Stomach smooth muscle (tissue), 2 donors: ENCODE results near the gene MOV10.
"Not testable (repeated sequence)": the region's sequence is repeated elsewhere in the genome, so short reads cannot be mapped to it uniquely, and the experiment has no call there.

Source experiments
- H3K27ac ChIP-seq: one replicate; pipeline ENCODE4 v1.7.0; 2013; ENCODE audit warnings: mild to moderate bottlenecking, low read length, inconsistent platforms
- H3K27me3 ChIP-seq, 2 donors: one replicate each; pipeline ENCODE4 v1.7.0; 2013; ENCODE audit warnings: low read length in 2 of 2; ENCODE audit not compliant: insufficient read depth in 2 of 2, control insufficient read depth in 1 of 2
- H3K36me3 ChIP-seq, 2 donors: one replicate each; pipeline ENCODE4 v1.7.0; 2013; ENCODE audit warnings: low read length in 2 of 2; ENCODE audit not compliant: control insufficient read depth in 2 of 2, insufficient read depth in 2 of 2
- H3K4me1 ChIP-seq: one replicate; pipeline ENCODE4 v1.7.0; 2013; ENCODE audit warnings: low read length; ENCODE audit not compliant: control insufficient read depth, insufficient read depth
- H3K4me3 ChIP-seq, 2 donors: one replicate each; pipeline ENCODE4 v1.7.0; 2013; ENCODE audit warnings: low read length in 2 of 2
- H3K9ac ChIP-seq, 2 donors: one replicate each; pipeline ENCODE4 v1.7.0; 2013; ENCODE audit warnings: low read length in 2 of 2, mild to moderate bottlenecking in 1 of 2
- H3K9me3 ChIP-seq, 2 donors: one replicate each; pipeline ENCODE4 v1.7.0; 2013; ENCODE audit warnings: low read length in 2 of 2; ENCODE audit not compliant: control insufficient read depth in 2 of 2
- donor health status: healthy.
- donor health status: Pancreatic carcinoma.

Gene MOV10

DNA sequence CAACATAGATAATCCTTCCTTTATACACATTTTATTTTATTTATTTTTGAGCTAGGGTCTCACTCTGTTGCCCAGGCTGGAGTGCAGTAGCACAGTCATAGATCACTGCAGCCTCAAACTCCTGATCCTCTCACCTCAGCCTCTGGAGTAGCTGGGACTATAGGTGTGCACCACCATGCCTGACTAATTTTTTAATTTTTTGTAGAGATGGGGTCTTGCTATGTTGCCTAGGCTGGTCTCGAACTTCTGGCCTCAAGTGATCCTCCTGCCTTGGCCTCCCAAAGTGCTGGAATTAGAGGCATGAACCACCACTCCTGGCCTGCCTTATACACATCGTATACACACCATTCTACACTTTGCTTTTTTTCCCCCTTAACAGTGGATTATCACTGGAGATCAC, 46.8 kb downstream of the MOV10 start:
- H3K4me1 ChIP-seq, H3K27ac ChIP-seq, H3K9me3 ChIP-seq, H3K36me3 ChIP-seq, H3K4me3 ChIP-seq, H3K9ac ChIP-seq, H3K27me3 ChIP-seq: not testable (repeated sequence)

DNA sequence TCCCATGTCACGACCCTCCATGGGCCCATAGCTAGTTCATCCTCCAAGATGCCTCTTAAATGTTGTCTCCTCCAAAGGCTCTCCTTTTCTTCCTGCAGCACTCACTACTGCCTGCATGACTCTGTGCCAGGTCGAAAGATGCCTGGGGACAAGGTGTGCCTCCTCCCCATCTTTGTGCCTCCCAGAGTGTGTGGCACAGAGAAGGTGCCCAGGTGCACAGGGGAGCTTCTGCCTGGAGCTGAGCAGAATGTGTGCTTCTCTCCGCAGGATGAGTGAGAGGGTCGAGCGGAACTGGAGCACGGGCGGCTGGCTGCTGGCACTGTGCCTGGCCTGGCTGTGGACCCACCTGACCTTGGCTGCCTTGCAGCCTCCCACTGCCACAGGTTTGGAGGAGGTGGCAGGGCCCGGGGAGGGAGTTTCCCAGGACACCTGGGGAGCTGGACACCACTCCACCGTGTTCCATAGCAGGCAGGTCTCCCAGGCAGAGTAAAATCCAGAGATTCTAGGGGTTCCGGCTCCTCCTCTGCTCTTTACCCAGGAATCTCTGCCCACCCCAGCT, 47.6 kb downstream of the MOV10 start:
- Histone ChIP-seq H3K9ac (no peak overlapping the region), H3K4me1 (peaks cover 10% of the 10 kb centered on the region), H3K9me3 (no peaks in the 10 kb centered on the region), H3K27ac (no peak overlapping the region), H3K36me3 (no peaks in the 10 kb centered on the region), H3K27me3 (peaks cover 7 to 8% of the 10 kb centered on the region in 2 donors), H3K4me3 (no peak overlapping the region)

DNA sequence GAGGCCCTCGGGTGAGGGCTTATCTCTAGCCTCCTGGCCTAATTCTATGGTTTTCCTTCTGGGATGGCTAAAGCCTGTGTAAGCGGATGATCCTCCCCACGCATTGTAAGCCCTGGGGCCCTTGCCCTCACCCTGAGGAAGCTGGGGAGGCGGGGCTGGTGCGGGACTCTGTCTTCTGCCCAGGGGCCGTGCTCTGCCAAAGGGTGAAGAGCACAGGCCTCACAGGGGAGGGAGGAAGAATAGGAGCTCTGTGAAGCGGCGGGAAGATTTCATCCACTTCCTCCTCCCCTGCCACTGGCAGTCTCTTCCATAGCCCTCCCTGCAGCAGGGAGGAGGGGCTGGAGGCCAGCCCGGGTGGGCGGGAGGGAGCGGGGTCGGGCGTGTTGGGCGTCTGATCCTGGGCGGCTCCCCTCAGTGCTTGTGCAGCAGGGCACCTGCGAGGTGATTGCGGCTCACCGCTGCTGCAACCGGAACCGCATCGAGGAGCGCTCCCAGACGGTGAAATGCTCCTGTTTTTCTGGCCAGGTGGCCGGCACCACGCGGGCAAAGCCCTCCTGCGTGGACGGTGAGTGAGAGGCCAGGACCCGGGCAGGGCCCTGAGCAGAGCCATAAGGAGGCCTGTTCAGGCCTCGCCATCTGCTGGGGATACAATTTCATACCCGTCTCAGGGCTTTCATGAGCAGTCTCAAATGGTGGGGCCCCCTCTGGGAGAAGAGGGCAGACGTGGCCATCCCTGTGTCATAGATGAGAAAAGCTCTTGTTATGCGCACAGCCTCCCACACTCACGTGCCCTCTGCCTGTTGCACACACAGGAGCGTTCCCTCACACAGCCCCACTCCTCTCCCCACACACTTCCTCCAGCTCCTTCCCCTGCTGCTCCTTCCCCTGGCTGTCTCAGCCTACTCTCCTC, 48.4 kb downstream of the MOV10 start:
- Histone ChIP-seq H3K9ac (no peak overlapping the region), H3K27ac (no peak overlapping the region), H3K4me3 (peak overlapping the region in 1 of 2 donors; percentile 29), H3K27me3 (peaks cover 5 to 7% of the 10 kb centered on the region in 2 donors), H3K9me3 (no peaks in the 10 kb centered on the region), H3K36me3 (no peaks in the 10 kb centered on the region), H3K4me1 (peaks cover 10% of the 10 kb centered on the region)

DNA sequence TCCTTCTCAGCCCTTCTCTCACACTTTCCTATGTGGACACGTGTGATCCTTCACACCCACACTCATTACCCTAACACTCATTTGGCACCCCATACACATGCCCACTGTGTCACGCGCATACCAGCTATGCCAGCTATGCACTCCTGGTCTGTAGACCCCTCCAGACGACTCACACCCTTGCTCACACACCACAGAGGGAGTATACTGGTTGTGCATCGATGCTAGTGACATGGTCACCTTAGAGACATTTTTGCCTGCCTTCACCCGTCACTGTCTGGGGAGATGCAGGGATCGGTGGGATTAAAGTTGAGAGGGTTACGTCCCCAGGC, 49.0 kb downstream of the MOV10 start:
- H3K9ac ChIP-seq = no peak overlapping the region
- no peak overlapping the region for H3K27ac ChIP-seq
- no peak overlapping the region for H3K4me3 ChIP-seq
- H3K4me1 ChIP-seq = peaks cover 9% of the 10 kb centered on the region
- H3K27me3 ChIP-seq = peaks cover 5 to 7% of the 10 kb centered on the region in 2 donors
- H3K36me3 ChIP-seq = no peaks in the 10 kb centered on the region
- no peaks in the 10 kb centered on the region for H3K9me3 ChIP-seq

DNA sequence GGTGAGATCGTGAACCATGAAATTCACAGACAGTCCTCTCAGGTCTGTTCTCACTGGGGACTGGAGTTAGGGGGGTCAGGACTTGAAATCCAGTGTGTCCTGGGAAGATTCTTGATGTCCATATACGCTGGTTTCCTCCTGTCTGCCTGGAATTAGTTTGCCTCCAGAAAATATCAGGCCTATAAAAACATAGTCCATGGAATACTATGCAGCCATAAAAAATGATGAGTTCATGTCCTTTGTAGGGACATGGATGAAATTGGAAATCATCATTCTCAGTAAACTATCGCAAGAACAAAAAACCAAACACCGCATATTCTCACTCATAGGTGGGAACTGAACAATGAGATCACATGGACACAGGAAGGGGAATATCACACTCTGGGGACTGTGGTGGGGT, 49.8 kb downstream of the MOV10 start:
- not testable (repeated sequence) for H3K9me3 ChIP-seq, H3K27ac ChIP-seq, H3K36me3 ChIP-seq, H3K4me3 ChIP-seq, H3K4me1 ChIP-seq, H3K27me3 ChIP-seq, H3K9ac ChIP-seq

DNA sequence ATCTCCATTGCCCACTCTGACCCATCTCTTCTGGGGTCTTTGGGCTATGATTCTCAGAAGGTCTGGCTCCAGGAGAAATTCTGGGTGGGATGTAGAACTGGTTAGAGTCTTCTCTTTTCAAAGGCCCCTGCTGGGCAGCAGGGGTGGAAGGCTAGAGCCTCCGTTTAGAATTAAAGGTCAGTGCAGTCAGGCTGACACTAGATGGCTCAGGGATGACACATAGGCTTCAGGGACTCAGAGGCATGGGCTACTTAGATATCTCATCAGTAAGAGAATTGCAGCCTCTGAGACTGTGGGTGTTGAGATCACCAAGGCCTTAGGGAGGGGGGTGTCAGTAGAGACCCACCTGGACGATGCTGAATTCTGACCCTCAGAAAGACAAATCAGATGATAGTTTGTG, 53.3 kb downstream of the MOV10 start:
- Histone ChIP-seq H3K4me3 (no peak overlapping the region), H3K36me3 (no peaks in the 10 kb centered on the region), H3K4me1 (peaks cover 2% of the 10 kb centered on the region), H3K9me3 (no peaks in the 10 kb centered on the region), H3K27me3 (peaks cover 0 to 3% of the 10 kb centered on the region in 2 donors), H3K27ac (no peak overlapping the region), H3K9ac (no peak overlapping the region)

DNA sequence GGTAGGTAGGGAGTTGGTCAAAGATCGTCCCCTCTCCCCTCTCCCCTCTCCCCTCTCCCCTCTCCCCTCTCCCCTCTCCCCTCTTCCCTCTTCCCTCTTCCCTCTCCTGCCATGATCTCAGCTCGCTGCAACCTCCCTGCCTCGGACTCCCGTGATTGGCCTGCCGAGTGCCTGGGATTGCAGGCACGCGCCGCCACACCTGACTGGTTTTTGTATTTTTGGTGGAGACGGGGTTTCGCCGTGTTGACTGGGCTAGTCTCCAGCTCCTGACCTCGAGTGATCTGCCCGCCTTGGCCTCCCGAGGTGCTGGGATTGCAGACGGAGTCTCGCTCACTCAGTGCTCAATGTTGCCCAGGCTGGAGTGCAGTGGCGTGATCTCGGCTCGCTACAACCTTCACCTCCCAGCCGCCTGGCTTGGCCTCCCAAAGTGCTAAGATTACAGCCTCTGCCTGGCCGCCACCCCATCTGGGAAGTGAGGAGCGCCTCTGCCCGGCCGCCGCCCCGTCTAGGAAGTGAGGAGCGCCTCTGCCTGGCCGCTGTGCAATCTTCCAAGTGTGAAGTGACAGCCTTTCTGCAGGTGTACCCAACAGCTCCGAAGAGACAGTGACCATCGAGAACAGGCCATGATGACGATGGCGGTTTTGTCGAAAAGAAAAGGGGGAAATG, 54.0 kb downstream of the MOV10 start:
- H3K9me3 ChIP-seq, H3K36me3 ChIP-seq, H3K27me3 ChIP-seq, H3K4me3 ChIP-seq, H3K27ac ChIP-seq, H3K4me1 ChIP-seq, H3K9ac ChIP-seq: not testable (repeated sequence)

DNA sequence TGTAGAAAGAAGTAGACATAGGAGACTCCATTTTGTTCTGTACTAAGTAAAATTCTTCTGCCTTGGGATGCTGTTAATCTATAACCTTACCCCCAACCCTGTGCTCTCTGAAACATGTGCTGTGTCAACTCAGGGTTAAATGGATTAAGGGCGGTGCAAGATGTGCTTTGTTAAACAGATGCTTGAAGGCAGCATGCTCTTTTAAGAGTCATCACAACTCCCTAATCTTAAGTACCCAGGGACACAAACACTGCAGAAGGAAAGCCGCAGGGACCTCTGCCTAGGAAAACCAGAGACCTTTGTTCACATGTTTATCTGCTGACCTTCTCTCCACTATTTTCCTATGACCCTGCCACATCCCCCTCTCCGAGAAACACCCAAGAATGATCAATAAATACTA, 54.6 kb downstream of the MOV10 start:
- not testable (repeated sequence) for H3K4me3 ChIP-seq, H3K27me3 ChIP-seq, H3K9ac ChIP-seq, H3K36me3 ChIP-seq, H3K27ac ChIP-seq, H3K4me1 ChIP-seq, H3K9me3 ChIP-seq

DNA sequence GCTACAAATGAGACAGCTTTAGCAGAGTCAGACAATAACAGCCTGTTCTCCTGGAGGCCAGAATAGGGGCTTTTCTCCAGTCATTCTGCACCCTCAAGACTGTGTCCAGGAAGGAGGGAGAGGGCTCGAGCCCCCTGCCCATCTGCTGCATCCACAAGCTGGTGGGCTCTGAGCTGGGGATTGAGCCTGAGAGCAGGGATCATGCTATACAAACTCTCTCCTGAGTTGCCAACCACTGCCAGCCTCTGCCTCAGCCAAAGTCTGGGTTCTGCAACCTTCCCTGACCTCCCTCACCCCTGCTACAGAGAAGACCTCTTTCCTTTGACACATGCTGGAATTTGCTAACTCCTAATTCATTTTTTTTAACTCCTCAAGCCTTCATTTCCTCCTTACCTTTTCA, 55.5 kb downstream of the MOV10 start:
- H3K4me3 ChIP-seq = no peak overlapping the region

DNA sequence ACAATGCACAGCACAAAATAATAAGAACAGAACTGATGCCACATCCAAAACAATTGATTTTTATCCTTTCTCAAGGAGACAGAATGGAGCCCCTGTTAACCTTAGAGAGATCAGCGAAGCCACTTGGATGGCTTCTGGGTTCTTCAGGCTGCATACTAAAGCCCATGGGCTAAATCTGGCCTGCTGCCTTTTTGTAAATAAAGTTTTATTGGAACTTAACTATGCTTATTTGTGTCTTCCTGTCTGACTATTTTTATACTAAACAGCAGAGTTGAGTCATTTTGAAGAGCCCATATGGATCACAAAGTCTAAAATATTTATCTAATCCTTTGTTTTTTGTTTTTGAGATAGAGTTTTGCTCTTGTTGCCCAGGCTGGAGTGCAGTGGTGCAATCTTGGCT, 57.0 kb downstream of the MOV10 start:
- Histone ChIP-seq H3K9me3 (no peaks in the 10 kb centered on the region), H3K4me3 (no peak overlapping the region), H3K27ac (no peak overlapping the region), H3K36me3 (no peaks in the 10 kb centered on the region), H3K4me1 (no peaks in the 10 kb centered on the region), H3K27me3 (no peaks in the 10 kb centered on the region), H3K9ac (no peak overlapping the region)

More for the DNA sequence above, 55.5 kb downstream of the MOV10 start:
- Histone ChIP-seq H3K36me3 (no peaks in the 10 kb centered on the region), H3K4me1 (no peaks in the 10 kb centered on the region), H3K27me3 (no peaks in the 10 kb centered on the region), H3K9ac (no peak overlapping the region), H3K27ac (no peak overlapping the region), H3K9me3 (no peaks in the 10 kb centered on the region)

DNA sequence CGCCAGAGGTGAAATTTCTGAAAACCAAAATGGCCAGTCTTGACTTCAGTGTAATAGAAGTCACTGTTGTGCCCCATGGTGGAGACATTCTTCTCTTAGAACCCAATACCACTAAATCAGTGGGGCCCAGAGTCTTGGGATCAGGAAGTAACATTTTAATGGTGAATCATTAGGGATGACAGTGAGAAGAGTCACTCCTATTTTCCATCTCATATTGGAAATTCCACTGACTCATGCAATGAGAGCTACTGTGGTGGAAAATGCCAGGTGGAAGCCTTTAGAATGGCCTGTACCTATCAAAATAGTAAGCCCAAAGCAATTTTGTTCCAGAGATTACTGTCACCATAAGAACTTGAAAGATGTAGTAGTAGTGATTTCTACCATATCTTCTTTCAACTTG, 61.3 kb downstream of the MOV10 start:
- peaks cover 0 to 2% of the 10 kb centered on the region in 2 donors for H3K27me3 ChIP-seq
- H3K36me3 ChIP-seq = no peaks in the 10 kb centered on the region
- no peak overlapping the region for H3K27ac ChIP-seq
- no peak overlapping the region for H3K4me3 ChIP-seq
- H3K9ac ChIP-seq = no peak overlapping the region
- no peaks in the 10 kb centered on the region for H3K4me1 ChIP-seq
- H3K9me3 ChIP-seq = no peaks in the 10 kb centered on the region
